HuH-7.5 (cell line): ENCODE results near the gene USP24.
"Not testable (repeated sequence)": the region's sequence is repeated elsewhere in the genome, so short reads cannot be mapped to it uniquely, and the experiment has no call there.

Source experiments
- DNase-seq: peaks from one replicate; pipeline ENCODE4 v3.0.0; 2011; ENCODE audit warnings: low spot score

USP24 gene

DNA sequence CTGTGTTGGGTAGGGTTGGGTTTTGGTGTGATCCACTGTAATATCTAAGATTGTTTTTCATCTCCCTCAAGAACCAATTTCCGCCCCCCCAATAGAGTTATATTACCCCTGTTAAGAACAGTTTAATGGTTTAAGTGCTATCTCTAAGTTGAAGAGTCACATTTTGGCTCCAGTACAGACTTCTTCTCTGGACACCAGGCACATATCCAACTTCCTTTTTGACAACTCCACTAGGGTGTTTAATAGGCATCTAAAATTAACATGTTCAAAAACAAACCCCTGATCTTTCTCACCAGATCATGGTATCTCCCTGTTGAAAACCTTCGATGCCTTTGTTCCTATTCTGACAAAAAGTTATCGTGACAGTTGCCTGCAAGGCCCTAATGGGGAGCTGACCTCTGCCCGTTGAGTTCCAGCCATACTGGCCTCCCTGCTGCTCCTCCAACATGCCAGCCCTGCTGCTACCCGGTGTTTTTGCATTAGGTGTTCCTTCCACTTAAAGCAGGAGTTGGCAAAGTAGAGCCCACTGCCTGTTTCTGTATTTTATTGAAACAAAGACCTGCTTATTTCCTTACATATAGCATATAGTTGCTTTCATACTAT lies 18.6 kb downstream of the USP24 start:
- DNase-seq = no peak

DNA sequence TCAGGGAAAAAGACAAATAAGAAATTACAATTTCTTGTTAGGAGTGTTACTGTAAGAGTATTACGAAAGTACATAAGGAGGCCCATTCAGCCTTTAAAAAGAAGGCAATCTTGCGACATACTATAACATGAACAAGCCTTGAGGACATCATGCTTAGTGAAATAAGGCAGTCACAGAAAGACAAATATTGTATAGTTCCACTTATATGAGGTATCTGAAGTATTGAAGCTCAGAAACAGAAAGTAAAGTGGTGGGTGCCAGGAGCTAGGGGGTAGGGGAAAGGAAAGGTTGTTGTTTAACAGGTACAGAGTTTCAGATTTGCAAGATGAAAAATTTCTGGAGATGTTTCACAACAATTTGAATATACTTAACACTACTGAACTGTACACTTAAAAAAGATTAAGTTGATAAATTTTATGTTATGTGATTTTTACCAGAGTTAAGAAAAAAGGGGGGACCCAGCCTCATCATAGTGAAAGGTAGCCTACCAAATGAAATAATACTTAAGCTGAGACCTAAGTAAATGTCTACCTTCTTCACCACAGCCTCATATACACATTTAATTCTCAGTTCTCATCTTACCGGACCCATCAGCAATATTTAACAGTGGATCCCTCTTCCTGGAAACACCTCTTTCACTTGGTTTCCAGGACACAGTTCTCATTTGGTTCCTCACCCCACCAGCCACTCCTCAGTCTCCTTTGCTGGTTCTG lies 19.5 kb downstream of the USP24 start:
- DNase-seq = no peak

DNA sequence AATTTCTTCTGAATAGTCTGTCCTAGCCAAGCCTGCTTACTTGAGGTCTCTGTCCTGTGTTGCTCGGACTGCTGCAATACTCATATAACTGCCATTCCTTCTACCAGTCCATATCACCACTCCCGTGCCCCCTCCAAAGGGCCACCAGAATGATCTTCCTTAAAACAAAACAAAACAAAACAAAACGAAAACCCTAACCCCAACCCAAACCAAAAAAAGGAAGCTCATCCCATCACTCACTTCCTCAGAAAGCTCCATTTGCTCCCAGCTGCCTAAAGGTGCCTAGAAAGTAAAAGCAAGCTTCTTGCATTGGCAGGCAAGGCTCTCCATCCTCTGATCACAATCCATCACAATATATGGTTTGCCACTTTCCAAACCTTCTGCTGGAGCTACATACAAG lies 20.3 kb downstream of the USP24 start:
- DNase-seq = no peak

DNA sequence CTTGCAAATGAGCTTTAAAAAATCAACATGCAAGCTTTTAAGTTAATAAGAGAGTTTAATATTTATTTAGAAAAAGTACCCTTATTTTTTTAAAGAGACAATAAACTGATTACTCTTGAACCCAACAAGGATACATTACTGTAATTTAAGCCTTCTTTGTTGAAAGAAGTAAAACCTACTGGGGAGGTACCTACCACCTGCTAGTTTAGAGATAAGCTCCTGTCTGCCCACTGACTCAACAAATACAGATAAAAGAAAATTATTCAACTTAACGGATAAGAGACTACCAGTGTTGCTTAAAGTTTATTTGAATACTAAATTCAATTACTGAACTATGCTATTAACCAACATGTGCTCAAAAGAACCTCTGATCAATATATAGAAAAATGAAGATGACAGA lies 23.1 kb downstream of the USP24 start:
- no peak for DNase-seq

DNA sequence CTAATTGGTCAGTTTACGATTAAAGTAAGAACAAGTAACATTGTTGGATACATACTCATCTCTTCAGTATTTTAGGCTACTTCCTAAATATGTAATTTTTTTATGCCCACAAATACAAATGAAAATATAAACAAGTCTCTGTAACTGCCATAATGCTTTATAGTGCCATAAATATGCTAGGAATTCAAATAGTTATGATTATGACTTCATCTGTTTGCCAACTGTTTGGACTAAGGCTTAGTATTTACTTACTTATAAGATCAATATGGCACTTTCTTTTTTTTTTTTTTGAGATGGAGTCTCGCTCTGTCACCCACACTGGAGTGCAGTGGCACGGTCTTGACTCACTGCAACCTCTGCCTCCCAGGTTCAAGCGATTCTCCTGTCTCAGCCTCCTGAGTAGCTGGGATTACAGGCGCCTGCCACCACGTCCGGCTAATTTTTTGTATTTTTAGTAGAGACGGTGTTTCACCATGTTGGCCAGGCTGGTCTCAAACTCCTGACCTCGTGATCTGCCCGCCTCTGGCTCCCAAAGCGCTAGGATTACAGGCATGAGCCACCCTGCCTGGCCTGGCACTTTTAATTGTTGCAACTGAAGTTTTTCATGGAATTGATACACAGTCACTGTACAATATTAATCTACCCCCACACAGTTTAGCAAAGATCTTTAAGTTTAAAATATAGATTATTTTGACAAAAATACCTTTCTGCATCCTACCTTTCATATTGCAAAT lies 23.8 kb downstream of the USP24 start:
- not testable (repeated sequence) for DNase-seq

DNA sequence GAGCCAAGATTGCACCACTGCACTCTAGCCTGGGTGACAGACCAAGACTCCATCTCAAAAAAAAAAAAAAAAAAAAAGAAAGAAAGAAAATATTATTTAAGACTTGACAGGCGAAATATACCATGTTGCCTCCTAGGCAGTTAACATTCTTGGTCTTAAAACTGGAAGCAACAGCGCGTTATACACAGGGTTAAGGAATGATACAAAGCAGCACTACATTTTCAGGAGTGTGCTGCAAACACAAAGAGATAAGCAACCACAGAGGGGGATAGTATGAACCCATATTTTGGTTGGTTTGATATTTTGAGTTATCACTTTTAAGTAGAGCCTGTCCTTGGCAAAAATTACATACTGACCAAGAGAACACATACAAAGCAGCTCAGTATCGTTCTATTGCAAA lies 25.1 kb downstream of the USP24 start:
- DNase-seq = no peak

DNA sequence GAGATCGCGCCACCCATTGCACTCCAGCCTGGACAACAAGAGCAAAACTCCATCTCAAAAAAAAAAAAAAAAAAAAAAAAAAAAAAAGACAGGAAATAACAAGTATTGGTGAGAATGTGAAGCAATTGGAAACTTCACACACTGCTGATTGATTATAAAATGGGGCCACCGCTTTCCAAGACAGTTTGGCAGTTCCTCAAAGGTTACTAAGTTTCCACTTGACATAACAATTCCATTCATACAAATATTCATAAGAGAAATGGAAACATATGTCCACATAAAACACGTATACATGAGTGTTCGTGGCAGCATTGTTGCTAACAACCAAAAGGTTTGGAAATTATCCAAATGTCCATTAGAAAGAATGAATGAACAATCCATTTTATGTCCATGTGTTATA lies 26.3 kb downstream of the USP24 start:
- no peak for DNase-seq

DNA sequence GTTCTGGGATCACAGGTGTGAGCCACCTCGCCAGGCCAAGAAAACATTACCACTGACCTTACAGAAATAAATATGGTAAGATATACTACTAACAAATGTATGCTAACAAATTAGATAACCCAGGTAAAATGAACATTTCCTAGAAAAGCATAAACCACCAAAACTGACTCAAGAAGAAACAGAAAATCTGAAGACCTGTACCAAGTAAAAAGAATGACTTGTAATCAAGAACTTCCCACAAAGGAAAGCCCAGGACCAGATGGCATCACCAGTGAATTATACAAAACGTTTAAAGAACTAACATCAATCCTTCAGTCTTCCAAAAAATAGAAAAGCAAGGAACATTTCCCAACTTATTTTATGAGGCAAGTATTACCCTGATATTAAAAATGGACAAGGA lies 29.3 kb downstream of the USP24 start:
- DNase-seq = no peak

DNA sequence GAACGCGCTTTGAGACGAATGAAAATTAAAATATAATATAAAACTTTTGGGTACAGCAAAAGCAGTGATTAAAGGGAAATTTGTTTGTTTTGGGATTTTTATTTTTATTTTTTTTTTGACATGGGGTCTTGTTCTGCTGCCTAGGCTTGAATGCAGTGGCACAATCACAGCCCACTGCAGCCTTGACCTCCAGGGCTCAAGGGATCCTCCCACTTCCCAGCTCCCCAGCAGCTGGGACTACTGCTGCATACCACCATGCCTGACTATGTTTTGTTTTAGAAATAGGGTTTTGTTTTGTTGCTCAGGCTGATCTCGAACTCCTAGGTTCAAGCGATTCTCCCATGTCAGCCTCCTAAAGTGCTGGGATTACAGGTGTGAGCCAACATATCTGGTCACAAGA lies 30.3 kb downstream of the USP24 start:
- DNase-seq = no peak

DNA sequence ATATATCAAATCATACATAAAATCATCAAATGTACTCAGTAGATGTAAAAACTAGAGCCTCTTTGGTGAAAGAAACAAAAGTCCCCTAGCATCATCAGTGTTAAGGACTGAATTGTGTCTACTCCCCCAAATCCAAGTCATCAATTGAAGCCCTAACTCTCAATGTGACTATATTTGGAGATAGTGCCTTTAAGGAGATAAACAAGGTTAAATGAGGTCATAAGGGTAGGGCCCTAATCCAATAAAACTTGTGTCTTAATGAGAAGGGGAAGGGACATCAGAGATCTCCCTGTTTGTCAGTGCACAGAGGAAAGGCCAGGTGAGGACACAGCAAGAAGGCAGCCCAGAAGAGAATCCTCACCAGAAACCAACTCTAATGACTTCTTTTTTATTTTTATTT lies 33.5 kb downstream of the USP24 start:
- no peak for DNase-seq

DNA sequence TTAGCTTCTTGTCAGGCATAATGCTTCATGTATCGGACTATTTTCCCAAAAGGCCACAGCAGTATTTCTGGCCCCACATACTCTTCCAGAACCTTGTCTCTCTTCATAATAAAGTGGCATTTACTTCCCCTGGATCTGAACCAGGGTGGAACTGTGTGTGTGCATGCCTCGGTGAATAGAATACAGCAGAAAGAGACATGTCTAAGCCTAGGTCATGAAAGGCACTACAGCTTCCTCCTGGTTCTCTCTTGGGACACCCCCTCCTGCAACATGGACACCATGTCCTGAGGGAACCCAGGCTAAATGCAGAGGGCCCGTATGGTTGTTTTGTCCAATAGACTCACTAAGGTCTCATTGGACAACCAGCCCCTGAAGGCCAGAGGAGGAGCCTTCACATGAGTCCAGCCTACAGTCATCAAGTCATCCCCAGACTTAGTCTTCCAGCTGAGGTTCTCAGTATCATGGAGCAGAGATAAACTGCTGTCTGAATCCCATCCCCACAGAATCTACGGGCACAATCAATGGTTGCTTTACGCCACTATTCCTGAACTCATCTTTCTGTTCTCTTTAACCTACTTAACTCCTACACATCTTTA lies 35.0 kb downstream of the USP24 start:
- DNase-seq = no peak

DNA sequence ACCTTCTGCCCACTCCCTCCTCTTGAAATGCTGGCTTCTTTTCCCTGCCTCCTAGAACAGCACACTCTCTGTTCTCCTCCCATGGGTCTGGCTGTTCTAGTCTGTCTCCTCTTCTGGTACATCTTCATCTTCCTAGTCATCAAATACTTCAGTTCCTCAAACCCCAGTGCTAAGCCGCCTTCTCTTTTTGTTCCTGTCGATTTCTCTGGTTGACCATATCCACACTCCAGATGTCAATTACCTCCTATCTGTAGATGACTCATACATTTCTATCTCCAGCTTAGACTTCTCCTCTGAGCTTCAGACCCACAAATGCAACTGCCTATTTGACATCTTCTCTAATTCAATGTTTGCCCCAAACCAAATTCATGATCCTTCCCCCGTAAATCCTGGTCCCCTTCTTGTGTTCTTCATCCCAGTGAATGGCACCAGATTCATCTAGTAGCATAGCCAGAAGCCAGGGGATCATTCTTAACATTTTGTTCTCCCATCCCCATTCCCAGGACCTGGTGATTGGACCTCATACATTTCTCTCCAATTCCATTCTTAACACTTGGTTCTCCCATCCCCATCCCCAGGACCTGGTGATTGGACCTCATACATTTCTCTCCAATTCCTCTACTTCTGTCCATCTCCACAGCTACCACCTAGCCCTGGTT lies 35.9 kb downstream of the USP24 start:
- DNase-seq = no peak

DNA sequence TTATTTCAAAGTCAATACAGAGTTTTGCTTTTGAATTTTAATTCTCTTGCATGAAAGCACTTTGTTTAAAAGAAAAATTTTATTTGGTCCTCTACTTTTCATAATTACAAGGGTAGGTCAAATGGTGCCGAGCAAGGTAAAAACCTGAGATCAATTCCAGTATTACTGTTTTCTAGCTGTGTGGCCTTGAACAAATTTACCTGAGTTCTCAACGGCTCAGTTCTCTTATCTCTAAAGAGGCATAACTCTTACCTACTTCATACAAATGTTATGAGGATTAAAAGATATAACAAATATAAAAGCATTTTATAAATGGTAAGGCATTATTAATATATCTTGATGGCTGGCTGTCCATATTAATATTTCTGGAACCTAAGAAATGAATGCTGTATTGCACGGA lies 42.5 kb downstream of the USP24 start:
- DNase-seq = no peak

DNA sequence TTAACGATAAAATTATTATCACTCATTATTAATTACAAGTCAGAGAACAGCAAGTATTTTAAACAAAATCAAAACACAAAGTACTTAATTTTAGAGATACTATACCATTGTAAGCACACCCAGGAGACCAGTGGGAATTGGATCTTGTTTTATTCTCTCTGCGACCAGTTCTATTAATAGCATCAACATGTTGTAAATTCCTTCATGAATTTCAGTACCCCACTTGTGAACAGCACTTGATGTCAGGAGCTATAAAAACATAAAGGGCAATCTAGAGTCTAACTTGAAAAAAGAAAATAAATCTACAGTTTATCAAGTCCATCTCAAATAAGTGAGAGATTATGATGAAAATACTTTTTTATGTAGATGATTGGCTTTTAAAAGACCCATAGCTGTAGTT lies 42.9 kb downstream of the USP24 start:
- DNase-seq = no peak

DNA sequence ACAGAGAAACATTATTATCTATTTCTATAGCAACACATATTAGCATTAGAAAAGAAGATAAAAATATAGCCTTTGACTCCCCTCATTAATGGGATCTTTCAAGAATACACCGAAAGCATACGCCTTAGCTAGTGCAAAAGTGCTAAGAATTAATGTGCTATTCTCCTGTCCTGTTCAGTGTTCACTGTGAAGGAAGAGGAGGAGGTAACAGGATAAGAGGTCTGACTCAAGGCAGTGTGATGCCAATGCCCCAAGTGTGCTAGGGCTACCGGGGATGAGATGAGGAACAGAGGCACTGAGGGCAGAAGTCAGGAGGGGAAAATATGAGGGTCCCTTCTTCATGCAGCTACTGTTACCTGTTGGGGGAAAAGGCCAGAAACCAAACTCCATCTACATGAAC lies 43.5 kb downstream of the USP24 start:
- DNase-seq = no peak

DNA sequence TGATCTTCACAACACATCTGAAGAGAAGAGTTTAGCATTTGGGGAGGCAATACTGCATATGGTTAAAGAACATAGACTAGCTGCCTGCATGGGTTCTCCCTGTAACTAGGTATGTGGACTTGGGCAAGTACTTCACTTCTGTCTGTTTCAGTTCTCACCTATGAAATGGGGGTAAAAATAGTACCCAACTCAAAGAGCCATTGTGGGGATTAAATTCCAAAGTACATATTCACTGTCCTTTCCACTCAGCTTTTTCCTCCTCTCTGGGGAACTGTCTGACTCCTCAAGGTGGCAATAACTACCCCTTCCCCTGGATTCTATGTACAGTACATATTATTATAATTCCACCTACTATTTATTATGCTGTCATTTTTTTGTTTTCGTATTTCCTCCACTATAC lies 44.7 kb downstream of the USP24 start:
- DNase-seq = no peak

DNA sequence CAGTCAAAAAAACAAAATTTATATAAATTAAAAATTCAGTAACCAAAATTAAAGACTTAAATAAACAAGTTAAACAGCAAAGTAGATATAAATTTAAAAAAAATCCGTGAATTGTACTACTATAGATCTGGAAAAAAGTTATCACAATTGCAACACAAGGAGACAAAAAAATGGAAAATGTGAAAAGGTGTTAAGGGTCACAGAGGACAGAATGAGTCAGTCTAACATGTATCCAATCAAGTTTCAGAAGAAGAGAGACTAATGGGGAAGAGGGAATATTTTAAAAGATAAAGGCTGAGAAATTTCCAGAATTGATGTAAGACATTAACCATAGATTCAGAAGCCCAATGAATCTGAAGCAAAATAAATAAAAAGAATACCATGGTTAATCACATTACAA lies 46.0 kb downstream of the USP24 start:
- DNase-seq = no peak

DNA sequence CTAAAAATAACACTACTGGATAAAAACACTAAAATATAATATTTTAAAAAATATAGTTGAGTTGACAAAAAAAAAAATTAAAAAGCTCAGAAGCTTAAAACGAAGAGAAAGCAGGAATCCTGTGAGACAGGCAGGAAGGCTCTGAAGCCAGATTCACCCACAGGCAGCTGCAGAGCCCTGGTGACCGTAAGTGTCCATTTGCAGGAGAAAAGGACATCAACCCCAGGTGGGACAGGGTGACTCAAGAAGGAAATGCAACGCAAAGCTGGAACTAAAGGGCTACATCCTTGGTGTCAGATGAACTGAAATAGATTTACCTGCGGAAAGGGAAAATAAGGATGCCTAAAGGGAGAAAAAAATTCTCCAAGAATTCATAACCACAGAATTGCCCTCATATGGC lies 46.8 kb downstream of the USP24 start:
- DNase-seq = no peak

DNA sequence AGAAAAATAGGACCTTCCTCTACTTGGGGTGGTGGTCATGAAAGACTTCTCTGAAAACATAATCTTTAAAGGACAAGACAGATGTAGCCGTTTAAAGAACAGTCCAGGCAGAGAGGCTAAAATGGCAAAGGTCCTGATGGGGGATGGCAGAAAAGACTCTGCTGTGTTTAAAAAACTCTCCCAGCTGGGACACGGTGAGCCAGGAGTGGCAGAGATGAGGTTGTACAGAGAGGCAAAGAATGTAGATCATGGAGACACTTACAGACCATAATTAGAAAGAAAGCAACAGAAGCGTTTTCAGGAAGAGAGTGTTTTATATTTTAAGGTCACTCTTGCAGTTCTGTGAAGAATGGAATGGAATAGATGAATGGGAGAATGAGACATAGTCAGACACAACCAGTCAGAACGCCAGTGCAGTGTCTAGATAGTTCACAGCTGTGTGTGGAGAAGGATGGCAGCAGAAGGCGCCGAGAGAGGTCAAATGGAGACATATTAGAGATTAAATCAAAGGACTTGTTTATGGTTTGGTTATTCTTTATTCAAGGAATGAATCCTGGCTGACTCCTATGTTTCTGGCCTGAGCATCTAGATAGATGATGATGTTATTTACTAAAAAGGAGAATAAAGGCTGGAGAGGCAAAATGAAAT lies 47.8 kb downstream of the USP24 start:
- no peak for DNase-seq

DNA sequence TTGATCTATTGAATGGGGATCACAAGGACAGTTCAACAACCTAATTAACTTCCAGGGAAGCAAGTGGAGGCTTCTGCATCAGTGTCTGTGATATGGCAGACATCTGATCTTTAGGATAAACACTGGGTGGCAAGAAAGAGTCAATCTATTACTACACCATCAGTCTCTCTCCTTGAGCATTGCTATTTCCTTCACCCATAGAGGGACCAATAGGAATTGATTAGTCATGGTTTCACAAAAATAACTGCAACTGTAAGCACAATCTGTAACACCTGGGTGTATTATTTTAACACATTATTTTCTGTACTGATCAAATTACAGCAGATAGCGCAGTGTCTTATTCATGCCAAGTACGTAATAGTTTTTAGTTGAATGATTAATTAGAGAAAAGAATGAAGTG lies 50.3 kb downstream of the USP24 start:
- DNase-seq = no peak

DNA sequence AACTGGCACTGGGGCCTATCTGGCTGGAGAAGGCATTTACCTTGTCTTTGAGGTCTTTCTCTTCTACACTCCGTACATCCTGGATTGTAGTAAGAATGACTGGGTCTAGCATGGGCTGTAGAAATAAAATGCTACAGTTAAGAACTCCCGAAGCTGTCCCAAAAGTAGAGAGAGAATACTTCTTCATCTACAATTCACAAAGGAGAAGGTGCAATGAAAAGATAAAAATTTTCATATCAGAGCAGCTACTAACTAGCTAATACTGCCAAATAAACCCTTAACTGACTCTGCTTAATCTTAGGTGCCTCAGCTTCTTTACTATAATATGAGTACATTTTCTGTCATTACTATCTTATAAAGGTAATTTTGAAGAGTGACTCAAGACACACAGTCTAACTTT lies 55.6 kb downstream of the USP24 start:
- DNase-seq = no peak

DNA sequence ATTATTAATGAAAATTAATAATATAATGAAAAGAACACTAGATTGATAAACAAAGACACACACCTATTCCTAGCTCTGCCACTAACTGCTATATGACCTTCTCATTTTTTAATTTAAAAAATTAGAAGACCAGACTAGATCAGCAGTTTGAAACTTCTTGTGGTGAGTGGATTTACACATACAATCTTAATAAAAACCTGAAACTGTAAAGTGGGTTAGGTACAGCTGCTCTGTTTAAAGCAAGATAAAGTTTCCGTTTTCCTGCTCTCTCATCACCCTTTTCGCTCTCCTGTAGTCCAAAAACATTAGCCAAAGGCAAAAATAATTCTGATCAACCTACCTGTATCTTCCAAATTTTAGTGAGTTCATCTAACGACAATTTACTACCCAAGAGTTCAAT lies 58.6 kb downstream of the USP24 start:
- DNase-seq = no peak
